HG03108 (cell line): ENCODE results near the gene RAET1G.
"Not testable (repeated sequence)": the region's sequence is repeated elsewhere in the genome, so short reads cannot be mapped to it uniquely, and the experiment has no call there.

Source experiments
- ATAC-seq: cut with Tn5 transposase; IDR thresholded peaks from one replicate; pipeline ENCODE4 v1.9.1; 2021; ENCODE audit warnings: moderate library complexity; ENCODE audit not compliant: unreplicated experiment

Gene RAET1G

GRCh38 chr6:149922642-149923326 lies at the start of gene RAET1G:
Gene RAET1G (minus strand): TSS chr6:149923121. CDS start chr6:149923010, 111 bp downstream.
- no peak for ATAC-seq

GRCh38 chr6:149969635-149970034 lies 46.7 kb upstream of the RAET1G start:
- ATAC-seq = no peak

- not testable (repeated sequence) for ATAC-seq
Measured at GRCh38 chr6:149968909-149969308, 46.0 kb upstream of the RAET1G start.

GRCh38 chr6:149967999-149968398 lies 45.1 kb upstream of the RAET1G start:
- not testable (repeated sequence) for ATAC-seq

- no peak for ATAC-seq
Measured at GRCh38 chr6:149967591-149967990, 44.7 kb upstream of the RAET1G start.

GRCh38 chr6:149966319-149966718 lies 43.4 kb upstream of the RAET1G start:
- not testable (repeated sequence) for ATAC-seq

- no peak for ATAC-seq
Measured at GRCh38 chr6:149965194-149966020, 42.5 kb upstream of the RAET1G start.

GRCh38 chr6:149964308-149965193 lies 41.6 kb upstream of the RAET1G start:
- no peak for ATAC-seq

GRCh38 chr6:149963462-149964307 lies 40.8 kb upstream of the RAET1G start, which contains the start of gene ULBP1:
Gene ULBP1 (plus strand): TSS chr6:149963943. CDS start chr6:149964050, 107 bp downstream.
- ATAC-seq = no peak

- ATAC-seq = no peak
Measured at GRCh38 chr6:149963212-149963461, 40.2 kb upstream of the RAET1G start.

GRCh38 chr6:149962461-149963211 lies 39.7 kb upstream of the RAET1G start:
- ATAC-seq = no peak

- ATAC-seq = no peak
Measured at GRCh38 chr6:149961728-149962425, 39.0 kb upstream of the RAET1G start.

- no peak for ATAC-seq
Measured at GRCh38 chr6:149960488-149960887, 37.6 kb upstream of the RAET1G start.

- not testable (repeated sequence) for ATAC-seq
Measured at GRCh38 chr6:149959806-149960205, 36.9 kb upstream of the RAET1G start.

- ATAC-seq = not testable (repeated sequence)
Measured at GRCh38 chr6:149958124-149958523, 35.2 kb upstream of the RAET1G start.

GRCh38 chr6:149955654-149956317 lies 32.9 kb upstream of the RAET1G start:
- ATAC-seq = not testable (repeated sequence)

- not testable (repeated sequence) for ATAC-seq
Measured at GRCh38 chr6:149954984-149955653, 32.2 kb upstream of the RAET1G start.
